ENCODE data around the gene PGC. TPM values are rescaled to one million over a fixed set of nuclear protein-coding genes. Genes with fewer than 3 reads are reported as not detected.

PGC gene
- total and polyA plus RNA-seq, 7 donors = 0.07 to 12.6 (median 9.2) TPM; not detected in 4

GRCh38 chr6:41693281-41694240, 53.6 kb downstream of the PGC start:
- Histone ChIP-seq H3K27ac (no peak overlapping the region), H3K27me3 (no peaks in the 10 kb centered on the region), H3K4me1 (peaks cover 0 to 28% (median 10%) of the 10 kb centered on the region in 4 donors), H3K4me3 (no peak overlapping the region), H3K9me3 (no peaks in the 10 kb centered on the region), H3K36me3 (peaks cover 9 to 26% (median 10%) of the 10 kb centered on the region in 4 donors)
- intact Hi-C loops (cut with DNase I) = no loop called here
- 72 to 83% methylated on average over 10 of the region's 10 CpGs for WGBS, 2 donors
- DNase-seq = no peak
- TF ChIP-seq POLR2AphosphoS5 (IDR thresholded peaks at IDR 0.05) (no peak), CTCF (IDR thresholded peaks at IDR 0.05) (no peak), EP300 (IDR thresholded peaks at IDR 0.05) (no peak), POLR2A (IDR thresholded peaks at IDR 0.05) (no peak)

GRCh38 chr6:41692730-41693129, 54.5 kb downstream of the PGC start:
- no peak overlapping the region for H3K4me3 ChIP-seq
- H3K27me3 ChIP-seq = no peaks in the 10 kb centered on the region
- H3K36me3 ChIP-seq = peaks cover 11 to 28% (median 15%) of the 10 kb centered on the region in 4 donors
- DNase-seq = no peak
- TF ChIP-seq POLR2AphosphoS5 (IDR thresholded peaks at IDR 0.05) (no peak), EP300 (IDR thresholded peaks at IDR 0.05) (no peak), POLR2A (IDR thresholded peaks at IDR 0.05) (no peak)
- H3K27ac ChIP-seq = no peak overlapping the region
- peaks cover 0 to 26% (median 11%) of the 10 kb centered on the region in 4 donors for H3K4me1 ChIP-seq
- intact Hi-C loops (cut with DNase I) = no loop called here
- H3K9me3 ChIP-seq = no peaks in the 10 kb centered on the region
- 95 to 96% methylated on average over 2 of the region's 2 CpGs for WGBS, 2 donors

- Histone ChIP-seq H3K27ac (no peak overlapping the region), H3K36me3 (peaks cover 11 to 34% (median 19%) of the 10 kb centered on the region in 4 donors), H3K27me3 (no peaks in the 10 kb centered on the region), H3K9me3 (no peaks in the 10 kb centered on the region), H3K4me3 (no peak overlapping the region), H3K4me1 (peaks cover 0 to 26% (median 11%) of the 10 kb centered on the region in 4 donors)
- intact Hi-C loops (cut with DNase I) = no loop called here
- peak; percentile 36 for DNase-seq
- TF ChIP-seq CTCF (IDR thresholded peaks at IDR 0.05) = no peak
- TF ChIP-seq EP300 (IDR thresholded peaks at IDR 0.05) = no peak
- TF ChIP-seq POLR2A (IDR thresholded peaks at IDR 0.05) = no peak
- no peak for TF ChIP-seq POLR2AphosphoS5 (IDR thresholded peaks at IDR 0.05)
These were observed 55.0 kb downstream of the PGC start for GRCh38 chr6:41692080-41692675.

GRCh38 chr6:41691426-41692079, 55.6 kb downstream of the PGC start:
- TF ChIP-seq EP300 (IDR thresholded peaks at IDR 0.05) = no peak
- TF ChIP-seq CTCF (IDR thresholded peaks at IDR 0.05) = no peak
- TF ChIP-seq POLR2A (IDR thresholded peaks at IDR 0.05) = no peak
- no peak for TF ChIP-seq POLR2AphosphoS5 (IDR thresholded peaks at IDR 0.05)
- Histone ChIP-seq H3K27me3 (no peaks in the 10 kb centered on the region), H3K4me3 (no peak overlapping the region), H3K9me3 (no peaks in the 10 kb centered on the region), H3K36me3 (peaks cover 11 to 40% (median 23%) of the 10 kb centered on the region in 4 donors), H3K27ac (no peak overlapping the region), H3K4me1 (peaks cover 0 to 26% (median 11%) of the 10 kb centered on the region in 4 donors)
- 89 to 90% methylated on average over 8 of the region's 8 CpGs for WGBS, 2 donors
- no peak for DNase-seq
- intact Hi-C loops (cut with DNase I) = no loop called here

All from sigmoid colon (tissue), 7 donors.